Left lung (tissue), 10 donors: ENCODE data around the gene HAUS8. TPM values are rescaled to one million over a fixed set of nuclear protein-coding genes. Genes with fewer than 3 reads are reported as not detected.
"Not testable (repeated sequence)": the region's sequence is repeated elsewhere in the genome, so short reads cannot be mapped to it uniquely, and the experiment has no call there.

Experiments
- ATAC-seq: fragments of 200-7000 bp; cut with Tn5 transposase; one replicate; pipeline ENCODE4 v1.9.1; 2020; ENCODE audit warnings: moderate library complexity
- DNase-seq, 4 donors: peaks; one replicate each; pipeline ENCODE4 v3.0.0-alpha.2; 2013 to 2020
- H3K27ac ChIP-seq, 2 donors: fragments of 200-600 bp; sonication (generic) in 1 of 2; one replicate each; pipeline versions ENCODE4 v1.5.0 to v1.8.0; 2020 to 2021
- H3K27me3 ChIP-seq, 2 donors: fragments of 200-600 bp; sonication (generic) in 1 of 2; one replicate each; pipeline versions ENCODE4 v1.5.0 to v1.8.0; 2020 to 2021
- H3K36me3 ChIP-seq, 2 donors: fragments of 200-600 bp; sonication (generic) in 1 of 2; one replicate each; pipeline versions ENCODE4 v1.5.0 to v1.8.0; 2020 to 2021
- H3K4me1 ChIP-seq, 2 donors: fragments of 200-600 bp; one replicate each; pipeline ENCODE4 v1.8.0; 2021
- H3K4me3 ChIP-seq, 2 donors: fragments of 200-600 bp; sonication (generic) in 1 of 2; one replicate each; pipeline versions ENCODE4 v1.5.0 to v1.8.0; 2020 to 2021; ENCODE audit warnings: mild to moderate bottlenecking in 1 of 2
- H3K9me3 ChIP-seq, 2 donors: fragments of 200-600 bp; sonication (generic) in 1 of 2; one replicate each; pipeline versions ENCODE4 v1.5.0 to v1.8.0; 2020 to 2021
- CTCF ChIP-seq, 2 donors: fragments of 200-600 bp; sonication (generic) in 1 of 2; IDR thresholded peaks; one replicate each; pipeline versions ENCODE4 v1.5.0 to v1.8.0; 2021; ENCODE audit warnings: antibody characterized with exemption in 2 of 2
- intact Hi-C, 2 donors: fragments of 100-400 bp; cut with DNase I; formaldehyde crosslinking; loops; one replicate each; pipeline versions ENCODE4 v1.11.2 to v1.14.2; 2022
- polyA plus RNA-seq, 6 donors: library from polyadenylated mRNA; unstranded; fragments of 120-200 nt; gene quantifications; one replicate each; pipeline ENCODE4 v1.2.1, GENCODE V29; 2013; ENCODE audit not compliant: insufficient read length in 6 of 6
- total RNA-seq, 2 donors: library from RNA; stranded (reverse); fragmentation: NEBNext Ultra II Directional; extraction: Animal tissue kit (Norgen Biotek cat#: 25700); gene quantifications; one replicate each; pipeline ENCODE4 v1.2.1, GENCODE V29; 2021
- donor health status: DM: no; HTN: yes; CAD: no.
- donor health status: DM: no; HTN: no; CAD: no.

HAUS8 gene
- total and polyA plus RNA-seq, 8 donors: 8.4 to 15.2 (median 12.7) TPM

- no peak overlapping the region for H3K27ac ChIP-seq
- peaks cover 0 to 19% of the 10 kb centered on the region in 2 donors for H3K4me1 ChIP-seq
- peaks cover 0 to 14% of the 10 kb centered on the region in 2 donors for H3K9me3 ChIP-seq
- TF ChIP-seq CTCF (IDR thresholded peaks at IDR 0.05): no peak
- H3K4me3 ChIP-seq: no peak overlapping the region
- intact Hi-C loops: no loop called here
- DNase-seq (peak in 1 of 4 donors; percentile 23), ATAC-seq (no peak)
- H3K36me3 ChIP-seq: no peaks in the 10 kb centered on the region
- peaks cover 4 to 51% of the 10 kb centered on the region in 2 donors for H3K27me3 ChIP-seq
Observed at GRCh38 chr19:17027535-17027975, 47.7 kb downstream of the HAUS8 start.

GRCh38 chr19:17026706-17027534 lies 48.3 kb downstream of the HAUS8 start, which contains the start of gene CPAMD8:
TSS of gene CPAMD8 (minus strand) at chr19:17026810. CDS start at chr19:17026642, 168 bp downstream.
- DNase-seq (peak in 2 of 4 donors; percentile 61 to 81), ATAC-seq (no peak)
- H3K4me3 ChIP-seq: peak within 1 kb of the TSS; percentile 15 to 42
- no peak for TF ChIP-seq CTCF (IDR thresholded peaks at IDR 0.05)
- peaks cover 0 to 25% of the 10 kb centered on the region in 2 donors for H3K4me1 ChIP-seq
- H3K27me3 ChIP-seq: peaks cover 4 to 51% of the 10 kb centered on the region in 2 donors
- intact Hi-C loops: no loop called here
- H3K9me3 ChIP-seq: peaks cover 0 to 14% of the 10 kb centered on the region in 2 donors
- H3K27ac ChIP-seq: peak within 1 kb of the TSS in 1 of 2 donors; percentile 53
- no peaks in the 10 kb centered on the region for H3K36me3 ChIP-seq

- peak overlapping the region; percentile 15 to 42 for H3K4me3 ChIP-seq
- intact Hi-C loops: no loop called here
- DNase-seq: peak; percentile 39 to 70 (median 64)
- peaks cover 0 to 14% of the 10 kb centered on the region in 2 donors for H3K9me3 ChIP-seq
- H3K27me3 ChIP-seq: peaks cover 4 to 51% of the 10 kb centered on the region in 2 donors
- no peaks in the 10 kb centered on the region for H3K36me3 ChIP-seq
- peaks cover 0 to 33% of the 10 kb centered on the region in 2 donors for H3K4me1 ChIP-seq
- TF ChIP-seq CTCF (IDR thresholded peaks at IDR 0.05): no peak
- ATAC-seq: peak; percentile 60
- H3K27ac ChIP-seq: peak overlapping the region in 1 of 2 donors; percentile 53
Observed at GRCh38 chr19:17025991-17026658, 49.1 kb downstream of the HAUS8 start.

GRCh38 chr19:17025361-17025760 lies 49.9 kb downstream of the HAUS8 start:
- DNase-seq (no peak), ATAC-seq (peak; percentile 24)

DNA sequence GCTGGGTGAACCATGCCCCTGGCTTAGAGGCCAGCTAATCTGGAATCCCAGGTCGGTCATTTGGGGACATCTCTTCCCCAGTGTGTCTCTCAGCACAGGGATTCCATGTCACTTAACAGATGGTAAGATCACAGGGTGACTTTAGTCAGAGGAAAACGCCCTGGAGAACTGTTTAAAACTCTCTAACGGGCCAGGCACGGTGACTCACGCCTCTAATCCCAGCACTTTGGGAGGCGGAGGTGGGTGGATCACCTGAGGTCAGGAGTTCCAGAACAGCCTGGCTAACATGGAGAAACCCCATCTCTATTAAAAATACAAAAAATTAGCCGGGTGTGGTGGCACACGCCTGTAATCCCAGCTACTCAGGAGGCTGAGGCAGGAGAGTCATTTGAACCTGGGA lies 50.3 kb downstream of the HAUS8 start:
- DNase-seq, intact Hi-C loops, H3K36me3 ChIP-seq, H3K4me3 ChIP-seq, H3K27ac ChIP-seq: not testable (repeated sequence)
- H3K9me3 ChIP-seq: peaks cover 0 to 14% of the 10 kb centered on the region in 2 donors
- peaks cover 0 to 34% of the 10 kb centered on the region in 2 donors for H3K4me1 ChIP-seq
- H3K27me3 ChIP-seq: peaks cover 4 to 51% of the 10 kb centered on the region in 2 donors
- ATAC-seq: peak; percentile 22

More at GRCh38 chr19:17025361-17025760, 49.9 kb downstream of the HAUS8 start:
- intact Hi-C loops: no loop called here
- no peaks in the 10 kb centered on the region for H3K36me3 ChIP-seq
- peaks cover 4 to 51% of the 10 kb centered on the region in 2 donors for H3K27me3 ChIP-seq
- peaks cover 0 to 14% of the 10 kb centered on the region in 2 donors for H3K9me3 ChIP-seq
- H3K27ac ChIP-seq: peak overlapping the region in 1 of 2 donors; percentile 53
- peak overlapping the region in 1 of 2 donors; percentile 42 for H3K4me3 ChIP-seq
- H3K4me1 ChIP-seq: peaks cover 0 to 34% of the 10 kb centered on the region in 2 donors
- TF ChIP-seq CTCF (IDR thresholded peaks at IDR 0.05): no peak
